Measurements from ENCODE around the gene SPSB2. TPM values are rescaled to one million over a fixed set of nuclear protein-coding genes. Genes with fewer than 3 reads are reported as not detected.

The SPSB2 gene
- total and polyA plus RNA-seq, 2 experiments from 2014 or later, result 8.2 to 13.1 TPM

DNA sequence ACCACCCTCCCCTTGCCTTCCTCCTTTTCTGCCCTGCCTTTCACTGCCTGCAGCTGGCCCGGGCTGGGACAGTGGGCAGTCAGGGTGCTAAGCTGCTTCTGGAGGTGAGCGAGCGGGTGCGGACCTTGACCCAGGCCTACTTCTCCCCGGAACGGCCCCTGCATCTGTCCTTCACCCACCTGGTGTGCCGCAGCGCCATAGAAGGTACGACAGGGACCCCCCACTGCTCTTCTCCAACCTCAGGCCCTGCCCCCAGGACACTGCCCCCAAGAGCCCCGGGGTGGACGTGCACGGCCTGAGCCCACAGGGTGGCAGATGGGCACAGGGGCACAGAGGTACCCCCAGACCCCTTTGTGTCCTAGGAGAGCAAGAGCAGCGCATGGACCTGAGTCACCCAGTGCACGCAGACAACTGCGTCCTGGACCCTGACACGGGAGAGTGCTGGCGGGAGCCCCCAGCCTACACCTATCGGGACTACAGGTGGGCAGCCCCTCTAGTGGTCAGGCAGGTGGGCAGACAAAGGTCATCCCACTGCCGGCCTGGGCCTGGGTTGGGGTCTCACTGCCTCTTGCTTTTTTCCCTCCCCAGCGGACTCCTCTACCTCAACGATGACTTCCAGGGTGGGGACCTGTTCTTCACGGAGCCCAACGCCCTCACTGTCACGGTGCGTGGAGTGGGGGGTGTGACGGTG, 35.6 kb downstream of the SPSB2 start:
- peaks cover 18% of the 10 kb centered on the region; the same call in 1 of the 2 replicates for H3F3A ChIP-seq (replicated peaks; ENCODE audit: low read depth)
- no peak overlapping the region for H3K4me3 ChIP-seq
- Mint-ChIP-seq H3K27ac (no peak overlapping the region), H3K4me1 (peaks cover 23% of the 10 kb centered on the region), H3K4me3 (no peak overlapping the region), H3K9me3 (no peaks in the 10 kb centered on the region), H3K36me3 (ENCODE audit: low read depth) (peaks cover 64% of the 10 kb centered on the region), H3K27me3 (ENCODE audit: insufficient read depth, low read depth, poor library complexity) (peaks cover 23% of the 10 kb centered on the region)
- peaks cover 5% of the 10 kb centered on the region; the same call in 1 of the 2 replicates for H3K4me1 ChIP-seq (ENCODE audit: insufficient read depth)
- no peak overlapping the region for H3K4me2 ChIP-seq
- no peaks in the 10 kb centered on the region for H3K79me2 ChIP-seq (replicated peaks; ENCODE audit: insufficient read depth)
- TF ChIP-seq, protein P1, sequence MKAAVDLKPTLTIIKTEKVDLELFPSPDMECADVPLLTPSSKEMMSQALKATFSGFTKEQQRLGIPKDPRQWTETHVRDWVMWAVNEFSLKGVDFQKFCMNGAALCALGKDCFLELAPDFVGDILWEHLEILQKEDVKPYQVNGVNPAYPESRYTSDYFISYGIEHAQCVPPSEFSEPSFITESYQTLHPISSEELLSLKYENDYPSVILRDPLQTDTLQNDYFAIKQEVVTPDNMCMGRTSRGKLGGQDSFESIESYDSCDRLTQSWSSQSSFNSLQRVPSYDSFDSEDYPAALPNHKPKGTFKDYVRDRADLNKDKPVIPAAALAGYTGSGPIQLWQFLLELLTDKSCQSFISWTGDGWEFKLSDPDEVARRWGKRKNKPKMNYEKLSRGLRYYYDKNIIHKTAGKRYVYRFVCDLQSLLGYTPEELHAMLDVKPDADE (IDR thresholded peaks at IDR 0.05), result no peak
- TF ChIP-seq JUNB (IDR thresholded peaks at IDR 0.05; ENCODE audit: unreplicated experiment) (no peak), STAT1 (IDR thresholded peaks at IDR 0.05; ENCODE audit: unreplicated experiment) (no peak)
- TF ChIP-seq, protein P2, sequence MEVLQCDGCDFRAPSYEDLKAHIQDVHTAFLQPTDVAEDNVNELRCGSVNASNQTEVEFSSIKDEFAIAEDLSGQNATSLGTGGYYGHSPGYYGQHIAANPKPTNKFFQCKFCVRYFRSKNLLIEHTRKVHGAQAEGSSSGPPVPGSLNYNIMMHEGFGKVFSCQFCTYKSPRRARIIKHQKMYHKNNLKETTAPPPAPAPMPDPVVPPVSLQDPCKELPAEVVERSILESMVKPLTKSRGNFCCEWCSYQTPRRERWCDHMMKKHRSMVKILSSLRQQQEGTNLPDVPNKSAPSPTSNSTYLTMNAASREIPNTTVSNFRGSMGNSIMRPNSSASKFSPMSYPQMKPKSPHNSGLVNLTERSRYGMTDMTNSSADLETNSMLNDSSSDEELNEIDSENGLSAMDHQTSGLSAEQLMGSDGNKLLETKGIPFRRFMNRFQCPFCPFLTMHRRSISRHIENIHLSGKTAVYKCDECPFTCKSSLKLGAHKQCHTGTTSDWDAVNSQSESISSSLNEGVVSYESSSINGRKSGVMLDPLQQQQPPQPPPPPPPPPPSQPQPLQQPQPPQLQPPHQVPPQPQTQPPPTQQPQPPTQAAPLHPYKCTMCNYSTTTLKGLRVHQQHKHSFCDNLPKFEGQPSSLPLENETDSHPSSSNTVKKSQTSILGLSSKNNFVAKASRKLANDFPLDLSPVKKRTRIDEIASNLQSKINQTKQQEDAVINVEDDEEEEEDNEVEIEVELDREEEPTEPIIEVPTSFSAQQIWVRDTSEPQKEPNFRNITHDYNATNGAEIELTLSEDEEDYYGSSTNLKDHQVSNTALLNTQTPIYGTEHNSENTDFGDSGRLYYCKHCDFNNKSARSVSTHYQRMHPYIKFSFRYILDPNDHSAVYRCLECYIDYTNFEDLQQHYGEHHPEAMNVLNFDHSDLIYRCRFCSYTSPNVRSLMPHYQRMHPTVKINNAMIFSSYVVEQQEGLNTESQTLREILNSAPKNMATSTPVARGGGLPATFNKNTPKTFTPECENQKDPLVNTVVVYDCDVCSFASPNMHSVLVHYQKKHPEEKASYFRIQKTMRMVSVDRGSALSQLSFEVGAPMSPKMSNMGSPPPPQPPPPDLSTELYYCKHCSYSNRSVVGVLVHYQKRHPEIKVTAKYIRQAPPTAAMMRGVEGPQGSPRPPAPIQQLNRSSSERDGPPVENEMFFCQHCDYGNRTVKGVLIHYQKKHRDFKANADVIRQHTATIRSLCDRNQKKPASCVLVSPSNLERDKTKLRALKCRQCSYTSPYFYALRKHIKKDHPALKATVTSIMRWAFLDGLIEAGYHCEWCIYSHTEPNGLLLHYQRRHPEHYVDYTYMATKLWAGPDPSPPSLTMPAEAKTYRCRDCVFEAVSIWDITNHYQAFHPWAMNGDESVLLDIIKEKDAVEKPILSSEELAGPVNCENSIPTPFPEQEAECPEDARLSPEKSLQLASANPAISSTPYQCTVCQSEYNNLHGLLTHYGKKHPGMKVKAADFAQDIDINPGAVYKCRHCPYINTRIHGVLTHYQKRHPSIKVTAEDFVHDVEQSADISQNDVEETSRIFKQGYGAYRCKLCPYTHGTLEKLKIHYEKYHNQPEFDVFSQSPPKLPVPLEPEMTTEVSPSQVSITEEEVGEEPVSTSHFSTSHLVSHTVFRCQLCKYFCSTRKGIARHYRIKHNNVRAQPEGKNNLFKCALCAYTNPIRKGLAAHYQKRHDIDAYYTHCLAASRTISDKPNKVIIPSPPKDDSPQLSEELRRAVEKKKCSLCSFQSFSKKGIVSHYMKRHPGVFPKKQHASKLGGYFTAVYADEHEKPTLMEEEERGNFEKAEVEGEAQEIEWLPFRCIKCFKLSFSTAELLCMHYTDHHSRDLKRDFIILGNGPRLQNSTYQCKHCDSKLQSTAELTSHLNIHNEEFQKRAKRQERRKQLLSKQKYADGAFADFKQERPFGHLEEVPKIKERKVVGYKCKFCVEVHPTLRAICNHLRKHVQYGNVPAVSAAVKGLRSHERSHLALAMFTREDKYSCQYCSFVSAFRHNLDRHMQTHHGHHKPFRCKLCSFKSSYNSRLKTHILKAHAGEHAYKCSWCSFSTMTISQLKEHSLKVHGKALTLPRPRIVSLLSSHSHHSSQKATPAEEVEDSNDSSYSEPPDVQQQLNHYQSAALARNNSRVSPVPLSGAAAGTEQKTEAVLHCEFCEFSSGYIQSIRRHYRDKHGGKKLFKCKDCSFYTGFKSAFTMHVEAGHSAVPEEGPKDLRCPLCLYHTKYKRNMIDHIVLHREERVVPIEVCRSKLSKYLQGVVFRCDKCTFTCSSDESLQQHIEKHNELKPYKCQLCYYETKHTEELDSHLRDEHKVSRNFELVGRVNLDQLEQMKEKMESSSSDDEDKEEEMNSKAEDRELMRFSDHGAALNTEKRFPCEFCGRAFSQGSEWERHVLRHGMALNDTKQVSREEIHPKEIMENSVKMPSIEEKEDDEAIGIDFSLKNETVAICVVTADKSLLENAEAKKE (CRISPR knock-in tag; IDR thresholded peaks at IDR 0.05), result no peak
- TF ChIP-seq, protein P3, sequence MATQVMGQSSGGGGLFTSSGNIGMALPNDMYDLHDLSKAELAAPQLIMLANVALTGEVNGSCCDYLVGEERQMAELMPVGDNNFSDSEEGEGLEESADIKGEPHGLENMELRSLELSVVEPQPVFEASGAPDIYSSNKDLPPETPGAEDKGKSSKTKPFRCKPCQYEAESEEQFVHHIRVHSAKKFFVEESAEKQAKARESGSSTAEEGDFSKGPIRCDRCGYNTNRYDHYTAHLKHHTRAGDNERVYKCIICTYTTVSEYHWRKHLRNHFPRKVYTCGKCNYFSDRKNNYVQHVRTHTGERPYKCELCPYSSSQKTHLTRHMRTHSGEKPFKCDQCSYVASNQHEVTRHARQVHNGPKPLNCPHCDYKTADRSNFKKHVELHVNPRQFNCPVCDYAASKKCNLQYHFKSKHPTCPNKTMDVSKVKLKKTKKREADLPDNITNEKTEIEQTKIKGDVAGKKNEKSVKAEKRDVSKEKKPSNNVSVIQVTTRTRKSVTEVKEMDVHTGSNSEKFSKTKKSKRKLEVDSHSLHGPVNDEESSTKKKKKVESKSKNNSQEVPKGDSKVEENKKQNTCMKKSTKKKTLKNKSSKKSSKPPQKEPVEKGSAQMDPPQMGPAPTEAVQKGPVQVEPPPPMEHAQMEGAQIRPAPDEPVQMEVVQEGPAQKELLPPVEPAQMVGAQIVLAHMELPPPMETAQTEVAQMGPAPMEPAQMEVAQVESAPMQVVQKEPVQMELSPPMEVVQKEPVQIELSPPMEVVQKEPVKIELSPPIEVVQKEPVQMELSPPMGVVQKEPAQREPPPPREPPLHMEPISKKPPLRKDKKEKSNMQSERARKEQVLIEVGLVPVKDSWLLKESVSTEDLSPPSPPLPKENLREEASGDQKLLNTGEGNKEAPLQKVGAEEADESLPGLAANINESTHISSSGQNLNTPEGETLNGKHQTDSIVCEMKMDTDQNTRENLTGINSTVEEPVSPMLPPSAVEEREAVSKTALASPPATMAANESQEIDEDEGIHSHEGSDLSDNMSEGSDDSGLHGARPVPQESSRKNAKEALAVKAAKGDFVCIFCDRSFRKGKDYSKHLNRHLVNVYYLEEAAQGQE (IDR thresholded peaks at IDR 0.05; ENCODE audit: unreplicated experiment), result no peak
- no peaks in the 10 kb centered on the region for H3K9me2 ChIP-seq (ENCODE audit: insufficient read depth)
- DNase-seq (ENCODE audit: low spot score) (no peak), ATAC-seq (no peak)
- no peak overlapping the region for H2AFZ ChIP-seq
- peaks cover 3% of the 10 kb centered on the region; the same call in 1 of the 2 replicates for H4K20me1 ChIP-seq (replicated peaks; ENCODE audit: insufficient read depth)
- no peaks in the 10 kb centered on the region for H3K27me3 ChIP-seq (ENCODE audit: insufficient read depth)
- H3K27ac ChIP-seq (ENCODE audit: low read depth), result no peak overlapping the region
- H3K36me3 ChIP-seq (ENCODE audit: insufficient read depth), result peaks cover 5% of the 10 kb centered on the region; the same call in 1 of the 2 replicates

Data from GM23338 (cell line).